H1 (cell line): ENCODE results near the gene LTBP1. TPM values are rescaled to one million over a fixed set of nuclear protein-coding genes. Genes with fewer than 3 reads are reported as not detected.

ENCODE experiments used
- CTCF ChIA-PET: fragments of 300-600 bp; sonication (Branson Sonifier 250); formaldehyde crosslinking; loops from one replicate; lab custom pipeline; 2021; ENCODE audit not compliant: partially characterized antibody; lab: Charles Lee
- POLR2A ChIA-PET: fragments of 300-600 bp; sonication (Branson Sonifier 250); formaldehyde crosslinking; loops from one replicate; lab custom pipeline; 2021; ENCODE audit warnings: inconsistent platforms; ENCODE audit not compliant: partially characterized antibody; lab: Charles Lee
- DNase-seq, 2 experiments: peaks; one replicate each; pipeline versions ENCODE4 v3.0.0 to v3.0.0-alpha.2; 2010 to 2022; ENCODE audit warnings: low spot score in 2 of 2, low read depth in 1 of 2, mixed read lengths in 1 of 2
- FAIRE-seq: peaks from 2 replicates; lab custom pipeline; 2011; peaks lifted over from hg19 to GRCh38; lab: Jason Lieb, UNC
- H2AFZ ChIP-seq: 2 replicates; pipeline ENCODE4 v1.8.1; 2012; ENCODE audit warnings: low read length, inconsistent platforms
- H2AK5ac ChIP-seq: 2 replicates; pipeline ENCODE4 v1.6.1; 2013; ENCODE audit warnings: low read depth, low read length
- H2BK120ac ChIP-seq: replicated peaks from 2 replicates; pipeline ENCODE3; 2013; ENCODE audit warnings: low read depth, low read length, inconsistent platforms
- H2BK12ac ChIP-seq: 2 replicates; pipeline ENCODE4 v1.6.1; 2013; ENCODE audit warnings: low read depth, low read length
- H2BK15ac ChIP-seq: 2 replicates; pipeline ENCODE4 v1.6.1; 2013; ENCODE audit warnings: low read length
- H2BK20ac ChIP-seq: 2 replicates; pipeline ENCODE4 v1.6.1; 2013; ENCODE audit warnings: low read length
- H2BK5ac ChIP-seq: 2 replicates; pipeline ENCODE4 v1.6.1; 2013; ENCODE audit warnings: low read depth, low read length
- H3K14ac ChIP-seq: 2 replicates; pipeline ENCODE4 v1.6.1; 2013; ENCODE audit warnings: inconsistent platforms; ENCODE audit not compliant: insufficient read length
- H3K18ac ChIP-seq: 2 replicates; pipeline ENCODE4 v1.6.1; 2013; ENCODE audit warnings: low read length; ENCODE audit errors: extremely low read depth
- H3K23ac ChIP-seq: 2 replicates; pipeline ENCODE4 v1.6.1; 2013; ENCODE audit warnings: inconsistent platforms; ENCODE audit not compliant: insufficient read length
- H3K23me2 ChIP-seq: 2 replicates; pipeline ENCODE4 v1.6.1; 2013; ENCODE audit warnings: low read depth, low read length
- H3K27ac ChIP-seq: 2 replicates; pipeline ENCODE4 v1.6.1; 2011; ENCODE audit warnings: low read depth, low read length, inconsistent platforms
- H3K27me3 ChIP-seq, 4 experiments: replicated peaks in 1 of 4; 1 replicate in 1 of 4; 2 replicates in 3 of 4; pipeline versions ENCODE4 v1.6.1 to v1.8.1; 2011 to 2013; ENCODE audit warnings: low read length in 3 of 4, mild to moderate bottlenecking in 3 of 4, inconsistent platforms in 2 of 4, mixed read lengths in 2 of 4, moderate library complexity in 1 of 4; ENCODE audit not compliant: control insufficient read depth in 3 of 4, insufficient read depth in 3 of 4; ENCODE audit errors: extremely low read depth in 1 of 4
- H3K36me3 ChIP-seq, 4 experiments: 2 replicates each; pipeline versions ENCODE4 v1.6.1 to v1.8.1; 2011 to 2013; ENCODE audit warnings: mild to moderate bottlenecking in 4 of 4, low read length in 3 of 4, moderate library complexity in 2 of 4, control low read depth in 1 of 4, inconsistent platforms in 1 of 4; ENCODE audit not compliant: insufficient read depth in 4 of 4, control insufficient read depth in 2 of 4
- H3K4ac ChIP-seq: replicated peaks from 2 replicates; pipeline ENCODE3; 2013; ENCODE audit warnings: low read length, low read depth, mixed read lengths, inconsistent platforms; ENCODE audit not compliant: insufficient read length
- H3K4me1 ChIP-seq, 4 experiments: replicated peaks in 1 of 4; 1 replicate in 1 of 4; 2 replicates in 3 of 4; pipeline versions ENCODE4 v1.6.1 to v1.8.1; 2011 to 2013; ENCODE audit warnings: low read length in 3 of 4, inconsistent platforms in 2 of 4, mixed read lengths in 1 of 4; ENCODE audit not compliant: insufficient read depth in 4 of 4, control insufficient read depth in 3 of 4
- H3K4me2 ChIP-seq, 2 experiments: 2 replicates each; pipeline versions ENCODE4 v1.6.1 to v1.8.1; 2011 to 2013; ENCODE audit warnings: low read depth in 2 of 2, low read length in 2 of 2, control low read depth in 1 of 2, inconsistent platforms in 1 of 2, mild to moderate bottlenecking in 1 of 2; ENCODE audit not compliant: insufficient read depth in 1 of 2
- H3K4me3 ChIP-seq, 4 experiments: fragments of 200-600, 300-600 bp in 1 of 4; sonication (generic), shearing (Covaris generic), sonication (Bioruptor Twin) in 1 of 4; 2 replicates each; pipeline versions ENCODE4 v1.5.1 to v1.8.1; 2011 to 2016; ENCODE audit warnings: low read length in 4 of 4, low read depth in 3 of 4, control low read depth in 2 of 4, inconsistent platforms in 2 of 4, mild to moderate bottlenecking in 2 of 4, mixed read lengths in 1 of 4, moderate library complexity in 1 of 4; ENCODE audit not compliant: insufficient read depth in 2 of 4; ENCODE audit errors: extremely low read depth in 1 of 4
- H3K56ac ChIP-seq: replicated peaks from 2 replicates; pipeline ENCODE3; 2013; ENCODE audit warnings: low read depth, mild to moderate bottlenecking, mixed read lengths, low read length, inconsistent platforms; ENCODE audit not compliant: insufficient read length
- H3K79me1 ChIP-seq: 2 replicates; pipeline ENCODE4 v1.6.1; 2013; ENCODE audit warnings: low read depth, low read length, control low read depth
- H3K79me2 ChIP-seq, 2 experiments: 2 replicates each; pipeline versions ENCODE4 v1.6.1 to v1.8.1; 2012 to 2013; ENCODE audit warnings: low read length in 2 of 2, mild to moderate bottlenecking in 2 of 2, inconsistent platforms in 1 of 2; ENCODE audit not compliant: insufficient read depth in 2 of 2, control insufficient read depth in 1 of 2
- H3K9ac ChIP-seq, 4 experiments: replicated peaks in 1 of 4; 1 replicate in 1 of 4; 2 replicates in 3 of 4; pipeline versions ENCODE4 v1.6.1 to v1.8.1; 2011 to 2013; ENCODE audit warnings: low read depth in 3 of 4, low read length in 3 of 4, control low read depth in 2 of 4, mild to moderate bottlenecking in 2 of 4, moderate library complexity in 2 of 4, inconsistent platforms in 1 of 4; ENCODE audit errors: extremely low read depth in 1 of 4
- H3K9me3 ChIP-seq, 2 experiments: 2 replicates each; pipeline versions ENCODE4 v1.6.1 to v1.8.1; 2012 to 2013; ENCODE audit warnings: mild to moderate bottlenecking in 2 of 2, moderate library complexity in 2 of 2, control low read depth in 1 of 2, inconsistent platforms in 1 of 2, low read depth in 1 of 2, low read length in 1 of 2, mixed read lengths in 1 of 2; ENCODE audit not compliant: insufficient read depth in 2 of 2
- H4K20me1 ChIP-seq, 2 experiments: replicated peaks in 1 of 2; 2 replicates each; pipeline versions ENCODE3 to v1.8.1; 2011 to 2013; ENCODE audit warnings: inconsistent platforms in 2 of 2, low read length in 2 of 2, mild to moderate bottlenecking in 1 of 2; ENCODE audit not compliant: insufficient read depth in 2 of 2, control insufficient read depth in 1 of 2
- H4K5ac ChIP-seq: 2 replicates; pipeline ENCODE4 v1.6.1; 2013; ENCODE audit warnings: low read length, low read depth, mixed read lengths, inconsistent platforms; ENCODE audit not compliant: insufficient read length
- H4K8ac ChIP-seq: 2 replicates; pipeline ENCODE4 v1.8.0; 2013; ENCODE audit warnings: mild to moderate bottlenecking, moderate library complexity, low read length, inconsistent platforms; ENCODE audit not compliant: insufficient read depth; ENCODE audit errors: extremely low read depth
- H4K91ac ChIP-seq: replicated peaks from 2 replicates; pipeline ENCODE3; 2013; ENCODE audit warnings: low read length, mixed read lengths, inconsistent platforms; ENCODE audit not compliant: insufficient read length
- CTCF ChIP-seq, 3 experiments: IDR thresholded peaks; 1 replicate in 2 of 3; 2 replicates in 1 of 3; pipeline versions ENCODE4 v1.5.1 to v1.6.1; 2011; ENCODE audit warnings: low read length in 3 of 3, mild to moderate bottlenecking in 3 of 3, inconsistent platforms in 2 of 3, low read depth in 1 of 3, moderate library complexity in 1 of 3; ENCODE audit not compliant: insufficient read depth in 1 of 3; ENCODE audit errors: control extremely low read depth in 1 of 3
- RAD21 ChIP-seq, 2 experiments: IDR thresholded peaks in 1 of 2; conservative IDR thresholded peaks in 1 of 2; 2 replicates each; pipeline ENCODE4 v1.6.1; 2011; ENCODE audit warnings: low read depth in 2 of 2, low read length in 2 of 2, improper control_type of control experiment in 1 of 2, inconsistent platforms in 1 of 2, mild to moderate bottlenecking in 1 of 2, moderate library complexity in 1 of 2
- SP2 ChIP-seq: IDR thresholded peaks from 2 replicates; pipeline ENCODE4 v1.6.1; 2012; ENCODE audit warnings: mild to moderate bottlenecking, low read length, inconsistent platforms
- WGBS, 2 experiments: shearing (Covaris generic) in 1 of 2; methylation state at CpG; one replicate each; pipeline versions ENCODE4 v1.1.6 to v1.1.7; 2013 to 2015; ENCODE audit warnings: low lambda C conversion rate in 2 of 2, mixed read lengths in 2 of 2, inconsistent platforms in 1 of 2, low coverage in 1 of 2, missing lambda C conversion rate in 1 of 2; ENCODE audit not compliant: insufficient replicate concordance in 2 of 2, insufficient coverage in 1 of 2, insufficient read length in 1 of 2; ENCODE audit errors: extremely low coverage in 1 of 2, missing lambda C conversion rate in 1 of 2; 5-methylcytosine and 5-hydroxymethylcytosine counted together
- polyA plus RNA-seq, 7 experiments: library from polyadenylated mRNA; depleted of rRNA in 3 of 7; stranded (reverse) in 5 of 7; unstranded in 2 of 7; fragments of >200 nt in 5 of 7; fragments of 200-250 nt in 2 of 7; gene quantifications; 1 replicate in 5 of 7; 2 replicates in 1 of 7; 4 replicates in 1 of 7; pipeline versions ENCODE4 v1.2.1 to v1.2.3, GENCODE V29; 2011 to 2013; ENCODE audit warnings: missing spikeins in 2 of 7, mixed read lengths in 2 of 7
- total RNA-seq: library from RNA; stranded (reverse); fragmentation: NEBNext Ultra II Directional; extraction: Animal tissue kit (Norgen Biotek cat#: 25700); gene quantifications from 2 replicates; pipeline ENCODE4 v1.2.1, GENCODE V29; 2021

The LTBP1 gene
- total and polyA plus RNA-seq, 2 of the 8 experiments (the other 6 are each of a cell fraction or from before 2014, with no cell fraction given), result 15.4 to 24.7 TPM

- CTCF ChIA-PET, result interaction anchor here (0.6 to 1.7 kb wide), 11 partner anchors 8 to 350 kb away, joined by 3 to 10 read pairs (median 3); no protein-coding TSS in a partner anchor
- TF ChIP-seq RAD21 (IDR thresholded peaks at IDR 0.05 in 1 of 2, conservative IDR thresholded peaks at IDR 0.05 in 1 of 2; ENCODE audit: low read depth in 2 of 2, low read length in 2 of 2), result peak; percentile 45 to 47
- TF ChIP-seq CTCF (IDR thresholded peaks at IDR 0.05; ENCODE audit: control extremely low read depth in 1 of 3, insufficient read depth in 1 of 3, low read depth in 1 of 3, low read length in 3 of 3), result peak in 1 of 3 experiments; percentile 25; a peak in 1 of 4 replicates
- TF ChIP-seq SP2, result no peak
- TF ChIP-seq, all 59 proteins: peak for 2
- POLR2A ChIA-PET, result interaction anchor here (0.8 kb wide), 1 partner anchor 9 kb away, joined by 3 read pairs; no protein-coding TSS in a partner anchor
- 69% methylated on average over 7 of the region's 7 CpGs; no CpG with 5 or more reads in 1 of the 2 experiments for WGBS, 2 experiments
- H2BK12ac ChIP-seq, result no peak overlapping the region
- H3K56ac ChIP-seq, result no peak overlapping the region
- no peak overlapping the region for H4K91ac ChIP-seq
- no peak overlapping the region for H4K5ac ChIP-seq
- no peaks in the 10 kb centered on the region for H4K20me1 ChIP-seq
- no peak overlapping the region for H3K4me2 ChIP-seq
- H2AFZ ChIP-seq, result no peak overlapping the region
- no peak overlapping the region for H3K18ac ChIP-seq
- H3K9me3 ChIP-seq, result no peaks in the 10 kb centered on the region
- peak; percentile 32 for FAIRE-seq
- no peak overlapping the region for H3K4ac ChIP-seq
- no peak overlapping the region for H3K27ac ChIP-seq
- H3K14ac ChIP-seq, result no peak overlapping the region
- H3K79me2 ChIP-seq, result no peaks in the 10 kb centered on the region
- no peaks in the 10 kb centered on the region for H3K79me1 ChIP-seq
- no peak overlapping the region for H2BK120ac ChIP-seq
- H2BK20ac ChIP-seq, result no peak overlapping the region
- H3K36me3 ChIP-seq, result no peaks in the 10 kb centered on the region
- H2BK15ac ChIP-seq, result no peak overlapping the region
- no peak overlapping the region for H2BK5ac ChIP-seq
- H4K8ac ChIP-seq, result no peak overlapping the region
- H3K23ac ChIP-seq, result no peak overlapping the region
- H3K23me2 ChIP-seq, result no peaks in the 10 kb centered on the region
- no peak for DNase-seq
- H2AK5ac ChIP-seq, result no peak overlapping the region
- no peak overlapping the region for H3K4me3 ChIP-seq
- H3K27me3 ChIP-seq, result no peaks in the 10 kb centered on the region
- H3K4me1 ChIP-seq, result no peaks in the 10 kb centered on the region
- H3K9ac ChIP-seq, result no peak overlapping the region
These were observed 86.9 kb downstream of the LTBP1 start for GRCh38 chr2:33033606-33034081.
